Natural killer cell (primary cell): ENCODE measurements around the gene HTR3D. TPM values are rescaled to one million over a fixed set of nuclear protein-coding genes. Genes with fewer than 3 reads are reported as not detected.
A peak's percentile ranks its signal among the peaks of the same experiment; 100 is the strongest.
"Not testable (repeated sequence)": the region's sequence is repeated elsewhere in the genome, so short reads cannot be mapped to it uniquely, and the experiment has no call there.

ENCODE experiments used
- ATAC-seq, 3 donors: fragments of 150-1000 bp in 2 of 3; fragments of 200-7000 bp in 1 of 3; cut with Tn5 transposase; 1 replicate in 1 of 3; 2 replicates in 2 of 3; pipeline ENCODE4 v1.10.0; 2021; ENCODE audit warnings: mild to moderate bottlenecking in 2 of 3, moderate library complexity in 2 of 3
- DNase-seq, 2 donors: peaks; one replicate each; pipeline versions ENCODE4 v3.0.0 to v3.0.0-alpha.2; 2013 to 2021; ENCODE audit warnings: mixed read lengths in 1 of 2
- H3K27ac ChIP-seq: one replicate; pipeline ENCODE4 v1.5.1; 2013; ENCODE audit warnings: mild to moderate bottlenecking, low read length
- H3K27me3 ChIP-seq: one replicate; pipeline ENCODE4 v1.6.1; 2013; ENCODE audit warnings: low read length; ENCODE audit not compliant: control insufficient read depth, insufficient read depth
- H3K36me3 ChIP-seq: one replicate; pipeline ENCODE4 v1.6.1; 2013; ENCODE audit warnings: low read length; ENCODE audit not compliant: control insufficient read depth, insufficient read depth
- H3K4me1 ChIP-seq: one replicate; pipeline ENCODE4 v1.6.1; 2013; ENCODE audit warnings: low read length; ENCODE audit not compliant: control insufficient read depth, insufficient read depth
- H3K4me3 ChIP-seq: one replicate; pipeline ENCODE4 v1.5.1; 2013; ENCODE audit warnings: low read length
- H3K9me3 ChIP-seq: one replicate; pipeline ENCODE4 v1.6.1; 2013; ENCODE audit warnings: low read length; ENCODE audit not compliant: control insufficient read depth, insufficient read depth
- H3K27ac Mint-ChIP-seq, 2 donors: one replicate each; pipeline ENCODE4 v1.8.0; 2022; ENCODE audit warnings: mild to moderate bottlenecking in 2 of 2, mixed read lengths in 2 of 2, moderate library complexity in 1 of 2
- H3K27me3 Mint-ChIP-seq, 2 donors: one replicate each; pipeline ENCODE4 v1.8.0; 2022; ENCODE audit warnings: low read depth in 2 of 2, mixed read lengths in 2 of 2
- H3K36me3 Mint-ChIP-seq: one replicate; pipeline ENCODE4 v1.8.0; 2022; ENCODE audit warnings: mixed read lengths
- H3K4me1 Mint-ChIP-seq, 2 donors: one replicate each; pipeline ENCODE4 v1.8.0; 2022; ENCODE audit warnings: mixed read lengths in 2 of 2
- H3K4me3 Mint-ChIP-seq: one replicate; pipeline ENCODE4 v1.8.0; 2022; ENCODE audit warnings: mild to moderate bottlenecking, moderate library complexity, mixed read lengths
- H3K9me3 Mint-ChIP-seq, 2 donors: one replicate each; pipeline ENCODE4 v1.8.0; 2022; ENCODE audit warnings: mixed read lengths in 2 of 2
- CTCF ChIP-seq: fragments of 200-600 bp; IDR thresholded peaks from one replicate; pipeline ENCODE4 v1.8.0; 2022; ENCODE audit warnings: antibody characterized with exemption
- WGBS: methylation state at CpG from one replicate; pipeline ENCODE4 v1.1.7; 2013; ENCODE audit warnings: missing lambda C conversion rate; ENCODE audit not compliant: insufficient coverage; 5-methylcytosine and 5-hydroxymethylcytosine counted together
- intact Hi-C: fragments of 100-400 bp; cut with micrococcal nuclease; formaldehyde crosslinking; loops from one replicate; pipeline ENCODE4 v1.14.2; 2022
- total RNA-seq, 4 donors: library from RNA; stranded (reverse); fragments of 120-200 nt in 1 of 4; gene quantifications; one replicate each; pipeline versions ENCODE4 v1.2.3 to v1.2.4, GENCODE V29; 2013 to 2022

The HTR3D gene
- total RNA-seq, 3 donors from 2014 or later (not counting 1 experiment from before 2014, with no cell fraction given): not detected

- Mint-ChIP-seq H3K9me3 (no peaks in the 10 kb centered on the region), H3K4me3 (no peak overlapping the region), H3K4me1 (peaks cover 0 to 18% of the 10 kb centered on the region in 2 donors), H3K27me3 (no peaks in the 10 kb centered on the region), H3K36me3 (no peaks in the 10 kb centered on the region), H3K27ac (no peak overlapping the region)
- Histone ChIP-seq H3K27me3 (no peaks in the 10 kb centered on the region), H3K9me3 (no peaks in the 10 kb centered on the region), H3K27ac (no peak overlapping the region), H3K36me3 (no peaks in the 10 kb centered on the region), H3K4me3 (no peak overlapping the region), H3K4me1 (peaks cover 3% of the 10 kb centered on the region)
- no peak for ATAC-seq
- intact Hi-C loops: no loop called here
- WGBS: 94% methylated on average over 4 of the region's 5 CpGs
- TF ChIP-seq CTCF: no peak
- no peak for DNase-seq
Measured at GRCh38 chr3:184003187-184003967, 28.2 kb upstream of the HTR3D start.

GRCh38 chr3:184004476-184004875, 27.1 kb upstream of the HTR3D start:
- Mint-ChIP-seq H3K9me3 (no peaks in the 10 kb centered on the region), H3K4me1 (peaks cover 0 to 18% of the 10 kb centered on the region in 2 donors), H3K27me3 (no peaks in the 10 kb centered on the region), H3K27ac (no peak overlapping the region), H3K4me3 (no peak overlapping the region), H3K36me3 (no peaks in the 10 kb centered on the region)
- intact Hi-C loops: no loop called here
- TF ChIP-seq CTCF: no peak
- peaks cover 2% of the 10 kb centered on the region for H3K36me3 ChIP-seq
- H3K4me1 ChIP-seq: peaks cover 3% of the 10 kb centered on the region
- no peak for DNase-seq
- no peak overlapping the region for H3K27ac ChIP-seq
- no peaks in the 10 kb centered on the region for H3K9me3 ChIP-seq
- no peak for ATAC-seq
- H3K4me3 ChIP-seq: no peak overlapping the region
- no peaks in the 10 kb centered on the region for H3K27me3 ChIP-seq
- WGBS: 57% methylated on average over 1 of the region's 2 CpGs

- H3K27ac Mint-ChIP-seq: no peak overlapping the region
- WGBS: 30% methylated on average over 11 of the region's 11 CpGs
- Histone ChIP-seq H3K9me3 (no peaks in the 10 kb centered on the region), H3K4me1 (peaks cover 3% of the 10 kb centered on the region), H3K27ac (no peak overlapping the region), H3K27me3 (no peaks in the 10 kb centered on the region), H3K4me3 (no peak overlapping the region), H3K36me3 (peaks cover 4% of the 10 kb centered on the region)
- TF ChIP-seq CTCF: no peak
- no peaks in the 10 kb centered on the region for H3K9me3 Mint-ChIP-seq
- H3K27me3 Mint-ChIP-seq: no peaks in the 10 kb centered on the region
- peaks cover 5% of the 10 kb centered on the region for H3K36me3 Mint-ChIP-seq
- peaks cover 0 to 18% of the 10 kb centered on the region in 2 donors for H3K4me1 Mint-ChIP-seq
- no peak overlapping the region for H3K4me3 Mint-ChIP-seq
- intact Hi-C loops: no loop called here
- no peak for ATAC-seq
- peak in 1 of 2 donors; percentile 38 for DNase-seq
Measured at GRCh38 chr3:184005941-184006507, 25.5 kb upstream of the HTR3D start.

- ATAC-seq, intact Hi-C loops, H3K4me3 Mint-ChIP-seq, H3K27me3 Mint-ChIP-seq, H3K4me1 ChIP-seq, DNase-seq, H3K36me3 ChIP-seq, H3K27me3 ChIP-seq, H3K9me3 Mint-ChIP-seq, H3K27ac ChIP-seq, H3K27ac Mint-ChIP-seq, H3K4me3 ChIP-seq, H3K9me3 ChIP-seq: not testable (repeated sequence)
- 87% methylated on average over 11 of the region's 11 CpGs for WGBS
- Mint-ChIP-seq H3K36me3 (peaks cover 10% of the 10 kb centered on the region), H3K4me1 (peaks cover 0 to 18% of the 10 kb centered on the region in 2 donors)
Measured at GRCh38 chr3:184007143-184007813, 24.3 kb upstream of the HTR3D start.
